Neuronal stem cell (in vitro differentiated cells): ENCODE measurements around the gene ABI3BP.

ENCODE experiments used
- DNase-seq: peaks from one replicate; pipeline ENCODE4 v3.0.0-alpha.2; 2013; ENCODE audit warnings: low spot score
- H2AFZ ChIP-seq: one replicate; pipeline ENCODE4 v1.6.1; 2013; ENCODE audit warnings: mild to moderate bottlenecking, low read length, inconsistent platforms
- H2AK5ac ChIP-seq: 2 replicates; pipeline ENCODE4 v1.6.1; 2013; ENCODE audit warnings: low read depth, mild to moderate bottlenecking, inconsistent platforms, low read length, moderate library complexity, mixed read lengths
- H2BK120ac ChIP-seq: 2 replicates; pipeline ENCODE4 v1.6.1; 2013; ENCODE audit warnings: low read depth, mild to moderate bottlenecking, inconsistent platforms, low read length, moderate library complexity, mixed read lengths
- H2BK12ac ChIP-seq: one replicate; pipeline ENCODE4 v1.6.1; 2013; ENCODE audit warnings: low read length, inconsistent platforms
- H2BK15ac ChIP-seq: 2 replicates; pipeline ENCODE4 v1.6.1; 2013; ENCODE audit warnings: mild to moderate bottlenecking, low read length, inconsistent platforms, mixed read lengths
- H2BK5ac ChIP-seq: one replicate; pipeline ENCODE4 v1.6.1; 2013; ENCODE audit warnings: inconsistent platforms, mild to moderate bottlenecking, low read length, moderate library complexity
- H3K14ac ChIP-seq: one replicate; pipeline ENCODE4 v1.6.1; 2013; ENCODE audit warnings: low read length, inconsistent platforms
- H3K18ac ChIP-seq: 2 replicates; pipeline ENCODE4 v1.6.1; 2013; ENCODE audit warnings: low read length, inconsistent platforms
- H3K23ac ChIP-seq: 2 replicates; pipeline ENCODE4 v1.6.1; 2013; ENCODE audit warnings: low read depth, mild to moderate bottlenecking, mixed read lengths, low read length, inconsistent platforms; ENCODE audit not compliant: poor library complexity
- H3K27ac ChIP-seq: replicated peaks from 3 replicates; pipeline ENCODE4 v1.5.1; 2013; ENCODE audit warnings: low read length, inconsistent platforms
- H3K27me3 ChIP-seq, 3 experiments: 2 replicates each; pipeline ENCODE4 v1.6.1; 2013; ENCODE audit warnings: low read length in 3 of 3, mild to moderate bottlenecking in 2 of 3, inconsistent platforms in 1 of 3, low read depth in 1 of 3, mixed read lengths in 1 of 3, moderate library complexity in 1 of 3; ENCODE audit not compliant: control insufficient read depth in 3 of 3, insufficient read depth in 3 of 3
- H3K36me3 ChIP-seq, 2 donors: replicated peaks in 1 of 2; 2 replicates each; pipeline ENCODE4 v1.6.1; 2013; ENCODE audit warnings: low read length in 2 of 2; ENCODE audit not compliant: control insufficient read depth in 2 of 2, insufficient read depth in 2 of 2
- H3K4ac ChIP-seq: 2 replicates; pipeline ENCODE4 v1.6.1; 2013; ENCODE audit warnings: inconsistent platforms, mild to moderate bottlenecking, low read length, moderate library complexity
- H3K4me1 ChIP-seq, 2 donors: 1 replicate in 1 of 2; 2 replicates in 1 of 2; pipeline ENCODE4 v1.6.1; 2013; ENCODE audit warnings: low read length in 2 of 2, low read depth in 1 of 2; ENCODE audit not compliant: control insufficient read depth in 2 of 2, insufficient read depth in 1 of 2
- H3K4me2 ChIP-seq: one replicate; pipeline ENCODE4 v1.6.1; 2013; ENCODE audit warnings: mild to moderate bottlenecking, low read length, inconsistent platforms; ENCODE audit not compliant: insufficient read depth, poor library complexity, severe bottlenecking
- H3K4me3 ChIP-seq, 2 donors: 2 replicates each; pipeline ENCODE4 v1.5.1; 2013; ENCODE audit warnings: low read length in 2 of 2, mild to moderate bottlenecking in 2 of 2, inconsistent platforms in 1 of 2, moderate library complexity in 1 of 2
- H3K79me1 ChIP-seq: one replicate; pipeline ENCODE4 v1.6.1; 2013; ENCODE audit warnings: low read depth, mild to moderate bottlenecking, inconsistent platforms, low read length, moderate library complexity
- H3K9ac ChIP-seq: one replicate; pipeline ENCODE4 v1.6.1; 2013; ENCODE audit warnings: mild to moderate bottlenecking, low read depth, low read length, inconsistent platforms; ENCODE audit not compliant: poor library complexity
- H3K9me3 ChIP-seq, 2 donors: replicated peaks in 1 of 2; 2 replicates each; pipeline versions ENCODE3 to v1.6.1; 2013; ENCODE audit warnings: low read length in 2 of 2, mild to moderate bottlenecking in 2 of 2, inconsistent platforms in 1 of 2, low read depth in 1 of 2, mixed read lengths in 1 of 2, moderate library complexity in 1 of 2; ENCODE audit not compliant: control insufficient read depth in 2 of 2, insufficient read depth in 1 of 2
- H4K8ac ChIP-seq: one replicate; pipeline ENCODE4 v1.6.1; 2013; ENCODE audit warnings: low read depth, mild to moderate bottlenecking, inconsistent platforms, low read length, moderate library complexity
- H4K91ac ChIP-seq: one replicate; pipeline ENCODE4 v1.6.1; 2013; ENCODE audit warnings: low read length, low read depth, mild to moderate bottlenecking, inconsistent platforms; ENCODE audit not compliant: poor library complexity
- WGBS, 2 donors: extraction: QIAGEN DNeasy Blood & Tissue Kit; methylation state at CpG; one replicate each; pipeline ENCODE4 v1.1.7; 2013; ENCODE audit warnings: missing lambda C conversion rate in 2 of 2, mixed read lengths in 1 of 2; ENCODE audit not compliant: insufficient read length in 2 of 2, insufficient replicate concordance in 1 of 2; ENCODE audit errors: extremely low coverage in 2 of 2; 5-methylcytosine and 5-hydroxymethylcytosine counted together

ABI3BP gene

GRCh38 chr3:100708644-100708988 lies 284.6 kb downstream of the ABI3BP start:
- Histone ChIP-seq H3K18ac (no peak overlapping the region), H3K4ac (no peak overlapping the region), H2AFZ (peak overlapping the region; percentile 84), H3K27me3 (peaks cover 0 to 18% (median 0%) of the 10 kb centered on the region in 3 experiments), H2BK12ac (no peak overlapping the region), H3K4me2 (peak overlapping the region; percentile 64), H3K4me3 (peak overlapping the region in 1 of 2 donors; percentile 78), H3K9me3 (peaks cover 2 to 6% of the 10 kb centered on the region in 2 donors), H3K79me1 (no peaks in the 10 kb centered on the region), H2BK120ac (no peak overlapping the region), H2BK15ac (no peak overlapping the region), H2BK5ac (no peak overlapping the region), H3K23ac (no peak overlapping the region), H3K27ac (peak overlapping the region; percentile 99), H2AK5ac (no peak overlapping the region), H3K4me1 (peaks cover 2% of the 10 kb centered on the region in 2 donors), H3K14ac (no peak overlapping the region), H4K8ac (no peak overlapping the region), H3K36me3 (peaks cover 0 to 29% of the 10 kb centered on the region in 2 donors), H4K91ac (no peak overlapping the region), H3K9ac (no peak overlapping the region)
- DNase-seq, result no peak
- WGBS, 2 donors, result no CpG with 5 or more reads among the region's 3 CpGs

GRCh38 chr3:100706365-100706764 lies 286.9 kb downstream of the ABI3BP start:
- WGBS, 2 donors, result no CpG with 5 or more reads among the region's 3 CpGs
- H3K9ac ChIP-seq, result no peak overlapping the region

GRCh38 chr3:100703865-100704264 lies 289.4 kb downstream of the ABI3BP start:
- Histone ChIP-seq H2AK5ac (no peak overlapping the region), H3K4me1 (no peaks in the 10 kb centered on the region), H3K4me2 (no peak overlapping the region), H2BK5ac (no peak overlapping the region), H3K9me3 (peaks cover 2 to 6% of the 10 kb centered on the region in 2 donors), H2BK15ac (no peak overlapping the region), H3K27me3 (peaks cover 0 to 18% (median 0%) of the 10 kb centered on the region in 3 experiments), H3K79me1 (no peaks in the 10 kb centered on the region), H3K4me3 (no peak overlapping the region), H4K91ac (no peak overlapping the region), H4K8ac (no peak overlapping the region), H3K9ac (no peak overlapping the region), H3K4ac (no peak overlapping the region), H2BK12ac (no peak overlapping the region), H3K18ac (no peak overlapping the region), H3K36me3 (no peaks in the 10 kb centered on the region), H3K23ac (no peak overlapping the region), H2BK120ac (no peak overlapping the region), H3K27ac (no peak overlapping the region), H2AFZ (no peak overlapping the region), H3K14ac (no peak overlapping the region)
- no peak for DNase-seq
- WGBS, 2 donors, result no CpG with 5 or more reads among the region's 4 CpGs

More at GRCh38 chr3:100706365-100706764, 286.9 kb downstream of the ABI3BP start:
- H3K18ac ChIP-seq, result no peak overlapping the region
- peaks cover 0 to 7% of the 10 kb centered on the region in 2 donors for H3K36me3 ChIP-seq
- no peak overlapping the region for H4K8ac ChIP-seq
- H3K23ac ChIP-seq, result no peak overlapping the region
- no peak overlapping the region for H3K4me2 ChIP-seq
- DNase-seq, result no peak
- no peak overlapping the region for H2BK5ac ChIP-seq
- H3K4me1 ChIP-seq, result peaks cover 2% of the 10 kb centered on the region in 2 donors
- H3K27ac ChIP-seq, result no peak overlapping the region
- no peak overlapping the region for H2BK12ac ChIP-seq
- no peak overlapping the region for H4K91ac ChIP-seq
- H2AK5ac ChIP-seq, result no peak overlapping the region
- no peaks in the 10 kb centered on the region for H3K79me1 ChIP-seq
- H2BK15ac ChIP-seq, result no peak overlapping the region
- no peak overlapping the region for H2AFZ ChIP-seq
- H2BK120ac ChIP-seq, result no peak overlapping the region
- no peak overlapping the region for H3K14ac ChIP-seq
- peaks cover 2 to 6% of the 10 kb centered on the region in 2 donors for H3K9me3 ChIP-seq
- no peak overlapping the region for H3K4ac ChIP-seq
- peaks cover 0 to 18% (median 0%) of the 10 kb centered on the region in 3 experiments for H3K27me3 ChIP-seq
- no peak overlapping the region for H3K4me3 ChIP-seq

GRCh38 chr3:100702980-100703345 lies 290.3 kb downstream of the ABI3BP start:
- Histone ChIP-seq H3K36me3 (no peaks in the 10 kb centered on the region), H3K9me3 (no peaks in the 10 kb centered on the region), H2BK120ac (no peak overlapping the region), H3K4me3 (no peak overlapping the region), H2BK5ac (no peak overlapping the region), H3K27me3 (peaks cover 0 to 18% (median 0%) of the 10 kb centered on the region in 3 experiments), H4K8ac (no peak overlapping the region), H4K91ac (no peak overlapping the region), H3K14ac (no peak overlapping the region), H3K18ac (no peak overlapping the region), H2BK12ac (no peak overlapping the region), H3K4me1 (no peaks in the 10 kb centered on the region), H3K23ac (no peak overlapping the region), H2AFZ (no peak overlapping the region), H3K4me2 (no peak overlapping the region), H3K27ac (no peak overlapping the region), H2AK5ac (no peak overlapping the region), H3K9ac (no peak overlapping the region), H2BK15ac (no peak overlapping the region), H3K79me1 (no peaks in the 10 kb centered on the region), H3K4ac (no peak overlapping the region)
- WGBS, 2 donors, result no CpG with 5 or more reads among the region's 5 CpGs
- DNase-seq, result no peak
